HepG2 (cell line): ENCODE results near the gene PCDH12.
A peak's percentile ranks its signal among the peaks of the same experiment; 100 is the strongest.

Experiments used
- ARNTL ChIP-seq: sonication (generic); formaldehyde crosslinking; IDR thresholded peaks from 2 replicates; pipeline ENCODE4 v1.4.0; 2020; ENCODE audit warnings: mild to moderate bottlenecking, missing genetic modification reagents
- STAG1 ChIP-seq: sonication (generic); formaldehyde crosslinking; IDR thresholded peaks from 2 replicates; pipeline ENCODE4 v1.4.0; 2020; ENCODE audit warnings: missing genetic modification reagents
- ZNF44 ChIP-seq: sonication (generic); formaldehyde crosslinking; IDR thresholded peaks from 2 replicates; pipeline ENCODE4 v1.5.1; 2020; ENCODE audit warnings: mild to moderate bottlenecking, missing genetic modification reagents
- TF ChIP-seq, protein P1 (sequence below): sonication (generic); formaldehyde crosslinking; IDR thresholded peaks from 2 replicates; pipeline ENCODE4 v1.8.1; 2022; ENCODE audit warnings: mild to moderate bottlenecking, missing genetic modification reagents
- TF ChIP-seq, protein P2 (sequence below): sonication (generic); formaldehyde crosslinking; IDR thresholded peaks from 2 replicates; pipeline ENCODE4 v1.8.1; 2023; ENCODE audit warnings: mild to moderate bottlenecking, moderate library complexity, missing genetic modification reagents

DNA sequence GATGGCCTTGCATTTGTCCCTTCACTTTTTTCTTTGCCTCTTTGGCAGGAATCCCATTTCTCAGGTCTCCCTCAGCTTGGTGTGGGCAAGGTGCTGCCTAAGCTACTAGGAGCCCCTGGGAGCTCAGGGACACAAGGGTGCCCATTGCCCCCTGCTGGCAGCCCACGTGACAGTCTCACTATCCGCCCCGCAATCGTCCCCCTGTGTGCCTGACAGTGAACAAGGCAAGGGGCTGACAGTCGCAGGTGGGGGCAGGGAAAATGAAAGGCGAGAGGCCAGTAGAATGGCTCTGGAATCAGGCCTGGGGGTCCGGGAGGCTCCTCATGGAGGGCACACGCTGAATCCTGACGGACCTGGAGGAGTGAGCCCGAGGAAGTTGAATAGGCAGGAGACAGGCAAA is 2.0 kb upstream of the PCDH12 start:
- peak; percentile 43 for TF ChIP-seq STAG1 (CRISPR knock-in tag)
- TF ChIP-seq, protein P1, sequence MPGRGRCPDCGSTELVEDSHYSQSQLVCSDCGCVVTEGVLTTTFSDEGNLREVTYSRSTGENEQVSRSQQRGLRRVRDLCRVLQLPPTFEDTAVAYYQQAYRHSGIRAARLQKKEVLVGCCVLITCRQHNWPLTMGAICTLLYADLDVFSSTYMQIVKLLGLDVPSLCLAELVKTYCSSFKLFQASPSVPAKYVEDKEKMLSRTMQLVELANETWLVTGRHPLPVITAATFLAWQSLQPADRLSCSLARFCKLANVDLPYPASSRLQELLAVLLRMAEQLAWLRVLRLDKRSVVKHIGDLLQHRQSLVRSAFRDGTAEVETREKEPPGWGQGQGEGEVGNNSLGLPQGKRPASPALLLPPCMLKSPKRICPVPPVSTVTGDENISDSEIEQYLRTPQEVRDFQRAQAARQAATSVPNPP, result no peak
- TF ChIP-seq ARNTL (CRISPR knock-in tag), result no peak
- TF ChIP-seq ZNF44 (CRISPR knock-in tag), result no peak
- TF ChIP-seq, protein P2, sequence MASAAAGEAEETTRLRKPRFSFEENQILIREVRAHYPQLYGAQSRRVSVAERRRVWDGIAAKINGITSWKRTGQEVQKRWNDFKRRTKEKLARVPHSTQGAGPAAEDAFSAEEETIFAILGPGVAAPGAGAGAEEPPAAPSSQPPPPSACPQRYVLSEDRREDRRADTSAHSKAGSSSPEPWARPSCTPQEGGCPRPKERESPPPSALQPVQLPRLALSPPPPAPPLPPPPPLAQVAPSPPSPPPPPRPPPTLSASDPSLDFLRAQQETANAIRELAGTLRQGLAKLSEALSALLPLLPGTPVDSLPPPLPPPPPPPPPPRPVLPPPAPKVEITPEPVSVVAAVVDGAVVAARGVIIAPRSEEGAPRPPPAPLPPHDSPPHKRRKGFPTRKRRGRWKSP, result no peak
